A673 (cell line): Measurements from ENCODE around the gene LRP1. TPM values are rescaled to one million over a fixed set of nuclear protein-coding genes. Genes with fewer than 3 reads are reported as not detected.

Source experiments
- BruUV-seq: library from RNA; stranded (reverse); fragments of 400-500 nt; replicated peaks from 2 replicates; lab custom pipeline; 2021; lab: Mats Ljungman, UMichigan
- CTCF ChIA-PET: fragments of 300-600 bp; sonication (Branson Sonifier 250); formaldehyde crosslinking; loops from one replicate; lab custom pipeline; 2022; ENCODE audit warnings: antibody characterized with exemption; lab: Charles Lee
- POLR2A ChIA-PET: fragments of 300-600 bp; sonication (Branson Sonifier 250); formaldehyde crosslinking; loops from one replicate; lab custom pipeline; 2022; ENCODE audit warnings: antibody characterized with exemption; ENCODE audit not compliant: low non-redundant PET; lab: Charles Lee
- DNase-seq: peaks from one replicate; pipeline ENCODE4 v3.0.0-alpha.2; 2015; ENCODE audit warnings: low spot score
- H3K27ac ChIP-seq: fragments of 200-600 bp; sonication (generic); 2 replicates; pipeline ENCODE4 v1.5.1; 2016; ENCODE audit warnings: mixed run types, low read depth, mild to moderate bottlenecking, mixed read lengths, antibody characterized with exemption, low read length; ENCODE audit not compliant: poor library complexity, severe bottlenecking
- H3K27me3 ChIP-seq: fragments of 200-600 bp; sonication (generic); replicated peaks from 2 replicates; pipeline ENCODE4 v1.6.1; 2017; ENCODE audit warnings: mixed run types, low read depth, mild to moderate bottlenecking, mixed read lengths, antibody characterized with exemption, low read length; ENCODE audit not compliant: insufficient read depth, poor library complexity
- H3K36me3 ChIP-seq: fragments of 200-600 bp; sonication (generic); 2 replicates; pipeline ENCODE4 v1.6.1; 2016; ENCODE audit warnings: mixed run types, mild to moderate bottlenecking, mixed read lengths, antibody characterized with exemption, low read length; ENCODE audit not compliant: insufficient read depth, poor library complexity, severe bottlenecking
- H3K4me1 ChIP-seq: fragments of 200-600 bp; sonication (generic); 2 replicates; pipeline ENCODE4 v1.6.1; 2017; ENCODE audit warnings: mixed run types, mild to moderate bottlenecking, mixed read lengths, antibody characterized with exemption, low read length; ENCODE audit not compliant: insufficient read depth, poor library complexity, severe bottlenecking
- H3K4me3 ChIP-seq: fragments of 200-600 bp; sonication (generic); 2 replicates; pipeline ENCODE4 v1.5.1; 2016; ENCODE audit warnings: low read depth, mixed run types, mild to moderate bottlenecking, mixed read lengths, low read length; ENCODE audit not compliant: poor library complexity, severe bottlenecking
- H3K9me3 ChIP-seq: fragments of 200-600 bp; sonication (generic); 2 replicates; pipeline ENCODE4 v1.6.1; 2016; ENCODE audit warnings: mixed run types, low read depth, mild to moderate bottlenecking, mixed read lengths, antibody characterized with exemption, low read length; ENCODE audit not compliant: poor library complexity, severe bottlenecking
- EZH2 ChIP-seq: fragments of 200-600 bp; sonication (generic); IDR thresholded peaks from 2 replicates; pipeline ENCODE4 v1.6.1; 2017; ENCODE audit warnings: borderline replicate concordance, low read depth, mild to moderate bottlenecking, mixed read lengths, antibody characterized with exemption, low read length; ENCODE audit not compliant: poor library complexity, severe bottlenecking
- intact Hi-C: fragments of 100-400 bp; cut with micrococcal nuclease; formaldehyde crosslinking; loops from one replicate; pipeline ENCODE4 v1.10.0; 2022; ENCODE audit not compliant: unreplicated experiment
- total RNA-seq: library from RNA; stranded (reverse); gene quantifications from 2 replicates; pipeline ENCODE4 v1.2.3, GENCODE V29; 2021
- TF ChIP-seq, protein P1 (sequence below): fragments of 300-800, 200-600 bp; sonication (generic); conservative IDR thresholded peaks from 2 replicates; pipeline ENCODE4 v1.5.1; 2017; ENCODE audit warnings: low read depth, mild to moderate bottlenecking, antibody characterized with exemption, low read length, moderate library complexity, mixed read lengths

Gene LRP1
- total RNA-seq, 1 experiment from 2014 or later = 31.0 TPM

GRCh38 chr12:57237596-57237931 lies 109.3 kb downstream of the LRP1 start:
- intact Hi-C loops = no loop called here
- CTCF ChIA-PET = interaction anchor here (0.5 to 3.7 kb wide), 5 partner anchors 8 to 215 kb away, joined by 3 to 27 read pairs (median 4); partner anchors contain the start of gene SHMT2
- H3K27ac ChIP-seq = no peak overlapping the region
- peaks cover 22% of the 10 kb centered on the region for H3K36me3 ChIP-seq
- DNase-seq = no peak
- H3K9me3 ChIP-seq = no peaks in the 10 kb centered on the region
- peak overlapping the region; percentile 61 for H3K4me3 ChIP-seq
- no peak for TF ChIP-seq EZH2
- TF ChIP-seq, protein P1, sequence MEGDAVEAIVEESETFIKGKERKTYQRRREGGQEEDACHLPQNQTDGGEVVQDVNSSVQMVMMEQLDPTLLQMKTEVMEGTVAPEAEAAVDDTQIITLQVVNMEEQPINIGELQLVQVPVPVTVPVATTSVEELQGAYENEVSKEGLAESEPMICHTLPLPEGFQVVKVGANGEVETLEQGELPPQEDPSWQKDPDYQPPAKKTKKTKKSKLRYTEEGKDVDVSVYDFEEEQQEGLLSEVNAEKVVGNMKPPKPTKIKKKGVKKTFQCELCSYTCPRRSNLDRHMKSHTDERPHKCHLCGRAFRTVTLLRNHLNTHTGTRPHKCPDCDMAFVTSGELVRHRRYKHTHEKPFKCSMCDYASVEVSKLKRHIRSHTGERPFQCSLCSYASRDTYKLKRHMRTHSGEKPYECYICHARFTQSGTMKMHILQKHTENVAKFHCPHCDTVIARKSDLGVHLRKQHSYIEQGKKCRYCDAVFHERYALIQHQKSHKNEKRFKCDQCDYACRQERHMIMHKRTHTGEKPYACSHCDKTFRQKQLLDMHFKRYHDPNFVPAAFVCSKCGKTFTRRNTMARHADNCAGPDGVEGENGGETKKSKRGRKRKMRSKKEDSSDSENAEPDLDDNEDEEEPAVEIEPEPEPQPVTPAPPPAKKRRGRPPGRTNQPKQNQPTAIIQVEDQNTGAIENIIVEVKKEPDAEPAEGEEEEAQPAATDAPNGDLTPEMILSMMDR = no peak
- no TSS peak for BruUV-seq
- peaks cover 12% of the 10 kb centered on the region for H3K27me3 ChIP-seq
- H3K4me1 ChIP-seq = peaks cover 48% of the 10 kb centered on the region
- POLR2A ChIA-PET = interaction anchor here (1.4 kb wide), 1 partner anchor 8 kb away, joined by 7 read pairs; the partner anchor contains the start of gene SHMT2

DNA sequence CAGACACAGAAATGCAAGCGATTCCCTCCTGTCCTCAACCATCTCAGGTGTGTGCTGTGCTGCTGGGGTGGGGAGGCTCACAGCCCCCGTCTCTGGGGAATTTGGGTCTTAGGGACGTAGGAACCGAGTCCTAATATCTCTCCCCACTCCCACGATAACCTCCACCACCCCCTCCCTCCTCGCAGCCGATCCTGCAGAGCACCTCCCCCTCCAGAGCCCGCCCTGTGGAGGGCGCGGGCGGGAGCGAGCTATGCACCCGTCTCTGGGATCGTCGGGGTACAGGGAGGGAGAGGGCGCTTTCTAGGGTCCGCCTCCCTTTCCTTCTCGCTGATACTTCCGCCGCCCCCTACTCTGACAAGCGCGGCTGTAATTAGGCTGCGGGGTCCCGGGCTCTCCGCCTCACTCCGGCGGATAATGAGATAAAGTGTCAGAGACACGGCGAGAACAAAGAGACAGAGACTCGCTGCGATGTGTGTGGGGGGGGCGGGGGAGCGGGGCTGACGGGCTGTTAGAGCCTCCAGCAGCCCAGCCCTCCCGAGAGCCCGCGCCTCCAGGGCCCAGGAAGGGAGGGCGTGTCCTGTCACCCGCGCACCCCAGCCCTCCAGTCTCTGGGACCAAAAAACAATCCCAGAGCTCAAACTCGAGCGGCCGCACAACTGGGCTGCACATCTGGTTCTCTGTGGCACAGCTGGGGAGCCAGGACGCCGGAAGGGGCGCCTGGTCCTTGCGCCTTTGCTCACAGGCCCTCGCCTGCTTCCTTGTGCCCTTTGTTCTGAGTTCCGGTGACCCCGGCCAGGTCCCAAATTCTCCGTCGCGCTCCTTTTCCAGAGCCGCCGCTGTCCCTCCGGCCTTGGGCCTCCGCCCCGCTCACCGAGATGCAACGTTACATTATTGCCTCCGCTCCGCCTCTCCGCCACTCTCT lies 109.9 kb downstream of the LRP1 start:
- peaks cover 16% of the 10 kb centered on the region for H3K36me3 ChIP-seq
- no peaks in the 10 kb centered on the region for H3K9me3 ChIP-seq
- TF ChIP-seq EZH2 = no peak
- TF ChIP-seq, protein P1 = no peak
- no peak overlapping the region for H3K27ac ChIP-seq
- ChIA-PET POLR2A (interaction anchor here (0.7 to 1.4 kb wide), 2 partner anchors 9 to 20 kb away, joined by 5 to 7 read pairs; partner anchors contain the start of gene SHMT2), CTCF (interaction anchor here (0.5 to 3.7 kb wide), 9 partner anchors 9 to 215 kb away, joined by 3 to 27 read pairs (median 4); partner anchors contain the start of genes SHMT2 and STAT6)
- BruUV-seq = no TSS peak
- intact Hi-C loops = no loop called here
- H3K4me3 ChIP-seq = peak overlapping the region; percentile 61
- peak; percentile 65 for DNase-seq
- H3K27me3 ChIP-seq = peaks cover 12% of the 10 kb centered on the region
- peaks cover 48% of the 10 kb centered on the region for H3K4me1 ChIP-seq

- peak; percentile 92 for DNase-seq
- H3K4me1 ChIP-seq = peaks cover 48% of the 10 kb centered on the region
- H3K36me3 ChIP-seq = peaks cover 8% of the 10 kb centered on the region
- intact Hi-C loops = loop anchor here (1.0 kb wide), 1 partner anchor 26 kb away; no protein-coding TSS in a partner anchor
- peaks cover 12% of the 10 kb centered on the region for H3K27me3 ChIP-seq
- ChIA-PET CTCF (interaction anchor here (0.6 to 3.7 kb wide), 7 partner anchors 8 to 128 kb away, joined by 3 to 27 read pairs (median 4); partner anchors contain the start of genes SHMT2 and STAT6), POLR2A (interaction anchor here (0.7 to 1.4 kb wide), 2 partner anchors 9 to 21 kb away, joined by 5 to 7 read pairs; partner anchors contain the start of gene SHMT2)
- H3K4me3 ChIP-seq = peak overlapping the region; percentile 61
- no peaks in the 10 kb centered on the region for H3K9me3 ChIP-seq
- TF ChIP-seq, protein P1 = peak; percentile 100
- TF ChIP-seq EZH2 = no peak
- no TSS peak for BruUV-seq
- peak overlapping the region; percentile 74 for H3K27ac ChIP-seq
Observed at GRCh38 chr12:57238854-57239554, 110.7 kb downstream of the LRP1 start.
